ENCODE measurements around the gene CRACDL.

CRACDL gene

DNA sequence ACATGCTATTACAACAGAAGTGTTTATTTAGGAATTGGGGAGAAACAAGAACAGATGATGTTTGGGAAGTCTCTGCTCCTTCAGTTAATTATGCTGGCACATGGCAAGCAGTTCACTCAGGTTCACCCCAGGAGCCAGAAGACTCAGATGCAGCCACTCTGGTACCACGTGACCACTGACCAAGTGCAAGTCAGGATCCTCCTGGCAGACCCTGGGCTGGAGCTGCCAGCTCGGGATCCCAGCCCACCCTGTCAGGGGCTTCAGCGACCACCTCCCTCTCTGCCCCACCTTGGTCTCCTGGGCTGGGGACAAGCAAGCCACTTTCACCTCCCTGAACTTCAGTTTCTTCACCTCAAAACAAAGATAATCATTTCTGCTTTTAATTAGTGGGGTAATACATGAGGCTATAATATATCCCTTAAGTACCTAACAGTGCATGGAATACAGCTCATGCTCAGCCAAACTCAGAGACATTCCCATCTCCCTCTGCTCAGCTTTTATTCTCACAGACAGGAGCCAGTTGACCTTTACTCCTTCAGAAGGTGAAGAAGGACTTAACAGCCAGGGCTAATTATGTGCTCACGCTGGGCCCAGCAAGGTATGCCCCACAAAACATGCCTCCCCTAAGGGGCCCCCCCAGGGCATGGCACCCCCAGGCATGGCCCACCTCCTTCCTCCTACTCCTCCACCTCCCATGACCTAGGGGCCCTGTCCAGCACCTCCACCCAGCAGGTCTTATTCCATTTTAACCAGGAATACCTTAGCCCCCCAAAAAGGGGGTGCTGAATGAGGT is 11.8 kb downstream of the CRACDL start:
- no peak for DNase-seq

DNA sequence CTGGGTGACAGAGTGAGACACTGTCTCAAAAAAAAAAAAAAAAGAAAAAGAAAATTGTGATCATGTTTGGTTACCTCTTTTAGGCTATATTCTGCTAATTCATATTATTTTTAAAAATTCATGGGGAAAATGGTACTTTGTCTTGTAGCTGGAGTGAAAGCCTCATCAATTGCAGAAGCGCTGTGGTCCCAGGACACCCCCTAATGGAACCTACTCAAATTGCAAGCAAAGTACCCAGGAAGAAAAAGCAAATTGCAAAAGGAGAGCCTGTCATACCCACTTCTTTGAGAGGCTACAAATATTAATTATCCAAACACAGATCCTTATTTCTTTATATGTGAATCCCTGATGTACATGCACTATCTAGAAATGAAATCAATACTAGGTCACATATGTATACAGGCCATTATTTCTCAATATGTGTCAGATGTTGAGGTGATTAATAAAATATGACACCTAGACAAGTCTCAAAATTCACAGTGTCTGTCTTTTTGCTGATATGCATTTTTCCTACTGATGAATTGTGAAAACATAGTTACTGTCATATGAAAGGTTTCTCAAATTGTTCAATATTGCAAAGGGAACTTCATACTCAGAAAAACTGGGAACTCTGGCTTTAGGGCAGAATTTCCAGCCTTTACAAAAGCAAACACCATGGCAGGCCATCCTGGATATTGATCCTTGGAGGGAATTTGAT is 12.6 kb downstream of the CRACDL start:
- DNase-seq: no peak

GRCh38 chr2:98921062-98921461 is 15.0 kb downstream of the CRACDL start:
- no peak for DNase-seq

DNA sequence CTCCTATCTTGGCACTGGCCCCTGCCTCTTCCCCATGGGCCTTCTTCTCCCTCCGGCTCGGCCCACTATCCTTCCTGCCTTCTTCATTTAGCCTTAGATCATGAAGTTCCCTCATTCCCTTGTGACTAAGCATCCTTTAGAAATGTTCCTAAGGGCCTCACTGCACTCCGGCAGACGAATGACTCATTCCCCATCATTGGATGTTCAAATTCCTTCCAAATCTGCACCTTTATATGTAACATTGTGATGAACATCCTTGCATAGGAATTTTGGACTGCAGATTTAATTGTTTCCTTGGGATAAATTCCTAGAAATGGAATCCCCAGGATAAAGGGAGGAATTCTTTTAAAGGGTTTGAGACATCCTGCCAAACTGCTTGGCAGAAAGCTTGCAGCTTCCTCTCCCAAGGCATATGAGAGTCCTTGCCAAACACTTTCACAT is 19.0 kb downstream of the CRACDL start:
- DNase-seq: no peak

DNA sequence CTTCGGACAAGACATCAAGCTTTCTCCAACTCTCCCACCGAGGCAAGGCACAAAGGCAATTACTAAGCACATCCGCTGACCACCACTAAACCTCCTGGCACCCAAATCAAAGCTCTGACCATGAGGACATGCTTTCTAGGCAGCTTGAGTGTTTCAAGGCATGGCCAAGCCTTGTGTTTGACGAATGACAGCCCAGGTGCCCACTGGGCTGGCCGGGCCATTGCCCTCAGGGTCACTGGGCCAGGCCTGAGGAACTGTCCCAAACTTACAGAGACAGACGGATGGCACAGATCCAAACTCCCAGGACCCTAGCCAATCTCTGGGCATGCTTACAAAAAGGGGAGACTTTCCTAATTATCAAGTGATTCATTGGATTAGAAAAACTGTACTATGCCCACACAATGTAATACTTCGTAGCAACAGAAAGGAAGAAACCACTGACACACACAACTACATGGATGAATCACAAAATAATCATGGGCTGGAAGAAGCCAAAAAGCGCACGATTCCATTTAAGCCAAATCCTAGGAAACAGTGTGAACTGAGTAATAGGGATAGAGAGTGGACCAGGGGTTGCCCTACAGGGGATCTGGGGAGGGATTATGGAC is 20.2 kb downstream of the CRACDL start:
- no peak for DNase-seq

DNA sequence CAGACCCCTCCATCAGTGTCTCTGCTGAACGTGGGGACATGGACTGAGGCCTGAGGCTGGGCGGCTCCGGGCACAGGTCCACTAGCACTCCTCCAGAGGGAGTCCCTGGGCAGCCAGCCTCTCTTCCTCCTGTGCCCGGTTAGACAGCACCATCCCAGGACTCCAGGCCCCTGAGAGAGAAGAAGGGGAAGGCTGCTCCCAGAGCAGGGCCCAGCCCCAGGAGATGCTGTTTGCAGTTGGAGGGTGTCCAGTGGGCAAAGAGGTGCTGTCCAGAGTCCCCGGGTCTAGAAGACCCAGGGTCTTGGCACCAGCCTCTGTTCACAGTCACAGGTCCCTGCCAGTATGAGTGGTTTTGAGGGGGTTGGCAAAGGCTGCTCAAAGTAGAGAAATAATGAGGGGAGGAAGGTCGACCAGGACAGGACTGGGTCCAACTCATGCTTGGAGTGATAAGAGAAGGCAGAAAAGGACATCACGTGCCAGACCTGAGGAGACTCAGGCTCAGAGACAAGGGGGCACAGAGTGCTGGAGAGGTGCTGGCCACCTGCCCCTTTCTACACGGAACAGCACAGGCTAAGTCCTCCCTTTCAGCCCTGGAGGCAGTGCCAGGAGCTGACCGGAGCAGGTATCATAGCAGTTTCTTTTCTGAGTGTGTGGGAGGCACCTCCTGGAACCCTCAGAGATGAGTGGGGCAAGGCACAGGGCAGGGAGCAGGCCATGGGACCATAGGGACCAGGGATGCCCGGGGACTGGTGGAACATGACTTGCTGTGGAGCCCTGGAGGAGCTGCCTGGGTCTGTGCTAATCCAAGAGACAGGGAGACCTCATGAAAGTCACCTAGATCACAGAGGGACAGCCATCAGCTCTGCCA is 21.1 kb downstream of the CRACDL start:
- DNase-seq: no peak

- DNase-seq: no peak
Observed at GRCh38 chr2:98913916-98914712, 21.9 kb downstream of the CRACDL start.

GRCh38 chr2:98912957-98913915 is 22.8 kb downstream of the CRACDL start:
- DNase-seq: no peak

GRCh38 chr2:98912221-98912851 is 23.7 kb downstream of the CRACDL start:
- DNase-seq: no peak

DNA sequence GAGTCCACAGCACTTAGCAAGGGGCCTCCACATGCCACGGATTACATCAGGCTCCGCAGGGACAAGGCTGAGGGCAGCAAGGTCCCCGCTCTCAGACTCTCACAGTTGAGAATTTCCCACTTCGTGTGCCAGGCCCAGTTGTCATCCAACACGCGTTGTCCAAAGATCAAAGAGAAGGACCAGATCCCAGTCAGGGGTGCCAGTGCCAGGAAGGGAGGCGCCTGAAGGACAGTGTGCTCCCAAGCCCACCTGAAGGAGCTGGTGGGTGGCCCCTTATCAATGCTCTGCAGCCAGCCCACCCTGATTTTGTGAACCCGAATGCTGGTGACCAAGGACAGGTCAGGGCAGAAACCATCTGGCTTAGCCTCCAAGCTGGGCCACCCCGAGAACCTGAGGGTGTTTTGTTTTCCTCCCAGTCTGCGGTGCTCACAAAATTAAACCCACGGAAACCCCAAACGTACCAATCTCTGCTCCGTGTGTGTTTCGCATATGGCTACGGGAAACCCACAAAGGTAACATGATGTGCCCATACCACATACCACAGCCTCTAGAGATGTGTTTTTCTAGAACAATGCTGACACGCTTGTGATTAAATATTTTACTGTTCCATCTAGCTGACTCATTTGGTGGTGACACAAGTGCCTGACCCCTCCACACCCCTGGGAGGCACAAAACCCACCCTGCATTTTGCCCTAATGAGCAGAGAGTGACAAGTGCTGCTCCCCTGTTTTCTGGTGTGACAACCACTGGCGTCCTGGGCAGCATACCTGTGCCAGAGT is 24.5 kb downstream of the CRACDL start:
- no peak for DNase-seq

- no peak for DNase-seq
Observed at GRCh38 chr2:98911126-98911375, 25.0 kb downstream of the CRACDL start.

GRCh38 chr2:98910349-98911125 is 25.5 kb downstream of the CRACDL start:
- no peak for DNase-seq

GRCh38 chr2:98909317-98910211 is 26.5 kb downstream of the CRACDL start:
- DNase-seq: no peak

GRCh38 chr2:98908931-98909316 is 27.1 kb downstream of the CRACDL start:
- no peak for DNase-seq

DNA sequence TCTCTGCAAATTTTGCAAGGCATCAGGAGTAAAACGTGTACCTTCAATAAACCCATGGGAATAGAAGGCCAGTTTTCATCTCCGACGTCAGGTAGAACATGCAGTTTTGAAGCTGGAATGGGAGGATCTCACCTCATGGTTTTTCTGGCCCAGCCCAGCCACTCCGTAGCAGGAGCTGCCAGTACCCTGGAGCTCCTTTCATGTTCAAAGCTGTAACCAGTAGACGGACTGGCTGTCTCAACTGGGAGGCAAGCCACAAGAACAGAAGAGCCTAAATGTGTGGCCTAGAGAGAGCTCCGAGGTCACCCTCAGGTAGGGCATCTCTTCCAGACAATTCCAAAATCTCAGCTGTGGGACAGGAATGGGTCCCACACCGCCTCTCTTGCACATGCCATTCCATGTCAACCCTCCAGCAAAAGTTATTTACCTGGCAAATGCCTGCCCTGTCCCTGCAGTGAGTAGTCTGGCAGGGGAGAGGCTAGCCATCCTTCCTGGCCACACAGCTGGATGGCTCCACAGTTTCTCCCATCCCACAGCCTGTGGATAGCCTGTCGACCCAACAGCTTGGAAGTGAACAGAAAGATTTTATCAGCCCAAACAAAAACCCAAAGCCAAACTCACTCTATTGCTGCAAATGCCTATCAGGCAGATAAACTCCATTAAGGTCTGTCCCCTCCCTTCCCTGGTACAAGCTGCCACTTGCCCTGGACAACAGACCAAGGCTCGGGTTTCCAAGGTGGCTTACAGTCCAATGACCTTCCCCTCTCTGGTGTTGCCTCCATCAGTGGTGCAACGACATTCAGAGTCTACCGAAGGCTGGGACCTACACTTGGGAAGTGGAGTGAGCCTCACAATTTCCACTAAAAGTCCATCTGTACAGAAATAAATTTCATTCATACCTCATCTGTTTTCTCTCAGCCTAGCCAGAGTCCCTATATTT is 27.8 kb downstream of the CRACDL start:
- DNase-seq: no peak

DNA sequence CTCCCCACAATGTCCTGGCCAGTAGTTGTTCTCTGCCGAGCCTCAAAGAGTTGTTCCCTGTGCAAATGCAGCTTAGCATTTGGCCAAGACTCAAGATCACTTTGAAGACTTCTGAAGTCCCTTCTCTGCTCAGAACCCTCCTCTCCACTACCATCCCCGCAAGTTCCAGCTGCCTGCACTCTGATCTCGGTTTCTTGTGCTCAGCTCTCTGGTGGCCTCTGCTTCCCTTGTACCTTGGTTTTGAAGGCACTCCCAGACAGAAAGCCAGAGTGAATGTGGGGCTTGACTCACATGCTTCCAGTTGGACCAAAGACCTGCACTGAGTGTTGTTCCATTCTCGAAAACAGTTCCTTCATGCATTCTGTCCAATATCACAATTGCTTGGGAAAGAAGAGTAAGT is 28.6 kb downstream of the CRACDL start:
- no peak for DNase-seq

Data from CD4-positive, alpha-beta T cell treated with Interleukin-12 subunit alpha and Interleukin-12 subunit beta, for 1 hour (primary cell).